Muscle layer of colon (tissue), 2 donors: ENCODE data around the gene SULT2B1.

ENCODE experiments used
- H3K27ac ChIP-seq: one replicate; pipeline ENCODE4 v1.7.0; 2013; ENCODE audit warnings: low read depth, mild to moderate bottlenecking, low read length, moderate library complexity
- H3K27me3 ChIP-seq, 2 donors: one replicate each; pipeline ENCODE4 v1.7.0; 2013; ENCODE audit warnings: low read length in 2 of 2, mild to moderate bottlenecking in 2 of 2; ENCODE audit not compliant: insufficient read depth in 2 of 2, control insufficient read depth in 1 of 2
- H3K36me3 ChIP-seq: one replicate; pipeline ENCODE4 v1.7.0; 2013; ENCODE audit warnings: mild to moderate bottlenecking, low read length; ENCODE audit not compliant: insufficient read depth
- H3K4me1 ChIP-seq: one replicate; pipeline ENCODE4 v1.7.0; 2013; ENCODE audit warnings: mild to moderate bottlenecking, low read length; ENCODE audit not compliant: insufficient read depth
- H3K4me3 ChIP-seq, 2 donors: one replicate each; pipeline ENCODE4 v1.7.0; 2013; ENCODE audit warnings: low read length in 2 of 2, low read depth in 1 of 2, mild to moderate bottlenecking in 1 of 2, moderate library complexity in 1 of 2
- H3K9ac ChIP-seq: one replicate; pipeline ENCODE4 v1.7.0; 2013; ENCODE audit warnings: low read length
- H3K9me3 ChIP-seq: one replicate; pipeline ENCODE4 v1.7.0; 2013; ENCODE audit warnings: mild to moderate bottlenecking, low read length
- donor health status: abdominal sarcoma.
- donor health status: Adenocarcinoma of cecum.

The SULT2B1 gene

GRCh38 chr19:48549380-48549779 is 2.6 kb upstream of the SULT2B1 start:
- peaks cover 0 to 9% of the 10 kb centered on the region in 2 donors for H3K27me3 ChIP-seq
- H3K27ac ChIP-seq: no peak overlapping the region
- H3K36me3 ChIP-seq: no peaks in the 10 kb centered on the region
- H3K9ac ChIP-seq: no peak overlapping the region
- no peaks in the 10 kb centered on the region for H3K9me3 ChIP-seq
- H3K4me1 ChIP-seq: no peaks in the 10 kb centered on the region
- no peak overlapping the region for H3K4me3 ChIP-seq

DNA sequence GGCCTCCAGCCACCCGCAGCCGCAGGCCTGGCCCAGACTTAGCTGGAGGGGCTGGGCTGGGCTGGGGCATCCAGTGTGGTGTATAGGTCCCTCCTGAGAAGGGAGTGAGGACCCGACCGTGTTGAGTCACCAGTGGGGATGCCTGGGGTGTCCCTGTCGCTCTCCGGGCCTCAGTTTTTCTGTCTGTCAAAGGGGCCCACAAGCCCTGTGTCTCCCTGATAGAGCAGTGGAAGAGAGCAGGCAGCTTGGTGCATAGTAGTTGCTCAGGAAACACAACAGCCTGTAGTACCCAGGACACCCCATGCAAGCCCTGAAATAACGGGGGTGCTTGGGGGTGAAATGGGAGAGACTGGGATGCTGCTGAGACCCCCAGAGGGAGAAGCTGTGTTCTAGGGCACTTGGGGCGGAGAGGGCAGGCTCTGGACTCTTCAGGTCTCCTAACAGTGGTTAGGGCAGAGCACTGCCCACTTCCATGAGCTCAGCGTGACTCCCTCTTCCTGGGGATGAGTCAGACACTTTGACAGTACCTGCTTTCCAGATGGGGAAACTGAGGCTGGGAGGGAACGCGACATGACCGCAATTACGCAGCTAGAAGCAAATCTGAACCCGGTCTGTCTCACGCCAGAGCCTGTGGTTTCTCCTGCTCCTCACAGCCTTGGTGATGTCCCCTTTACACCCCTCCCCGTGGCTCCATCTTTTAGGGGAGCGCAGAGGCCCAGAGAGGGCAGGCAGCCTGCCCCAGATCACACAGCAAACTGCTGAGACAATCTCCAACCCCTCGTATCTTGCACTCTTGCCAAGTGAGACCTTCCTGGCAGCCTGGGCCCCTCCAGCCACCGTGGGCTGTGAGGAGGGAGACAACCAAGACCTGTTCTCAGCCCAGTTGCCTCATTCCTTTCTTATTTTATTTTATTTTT is 692 bp downstream of the SULT2B1 start:
- Histone ChIP-seq H3K4me3 (no peak overlapping the region), H3K27me3 (no peaks in the 10 kb centered on the region), H3K9ac (no peak overlapping the region), H3K9me3 (no peaks in the 10 kb centered on the region), H3K36me3 (no peaks in the 10 kb centered on the region), H3K27ac (no peak overlapping the region), H3K4me1 (no peaks in the 10 kb centered on the region)

DNA sequence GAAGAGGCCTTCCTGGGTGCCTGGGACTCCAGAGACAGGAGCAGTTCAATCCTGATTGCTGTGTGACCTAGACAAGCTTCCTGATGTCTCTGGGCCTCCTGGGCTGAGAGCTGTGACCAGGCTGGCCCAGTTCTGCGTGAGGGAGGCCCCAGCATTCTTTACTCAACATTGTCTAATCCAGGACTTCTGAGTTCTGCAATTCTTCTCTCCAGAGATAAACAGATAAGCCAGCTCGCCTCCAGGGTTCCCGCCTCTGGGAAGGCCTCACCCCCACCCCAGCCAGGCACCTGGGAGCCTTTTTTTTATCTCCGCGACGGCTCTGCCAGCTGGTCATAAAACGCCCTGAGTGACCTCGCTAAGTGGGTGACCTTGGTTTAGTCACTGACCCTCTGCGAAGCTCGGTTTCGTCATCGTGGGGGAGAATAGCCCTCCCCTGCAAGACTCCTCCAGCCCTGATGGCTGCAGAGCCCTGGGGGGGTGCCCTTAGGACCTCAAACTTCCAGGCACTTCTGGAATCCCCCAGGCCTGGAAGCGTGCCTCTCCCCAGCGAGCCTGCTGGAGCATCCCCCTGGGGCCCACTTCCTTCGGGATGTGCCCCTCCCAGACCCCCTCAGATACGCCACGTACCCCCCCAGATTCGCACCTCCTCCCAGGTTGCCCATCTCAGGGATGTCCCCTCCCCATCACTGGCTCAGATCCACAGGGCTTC is 1.9 kb downstream of the SULT2B1 start:
- Histone ChIP-seq H3K27ac (no peak overlapping the region), H3K36me3 (no peaks in the 10 kb centered on the region), H3K4me3 (no peak overlapping the region), H3K9me3 (no peaks in the 10 kb centered on the region), H3K9ac (no peak overlapping the region), H3K27me3 (no peaks in the 10 kb centered on the region), H3K4me1 (no peaks in the 10 kb centered on the region)

GRCh38 chr19:48554385-48555091 is 2.6 kb downstream of the SULT2B1 start:
- no peaks in the 10 kb centered on the region for H3K36me3 ChIP-seq
- no peaks in the 10 kb centered on the region for H3K4me1 ChIP-seq
- H3K4me3 ChIP-seq: no peak overlapping the region
- no peak overlapping the region for H3K9ac ChIP-seq
- H3K27me3 ChIP-seq: peaks cover 0 to 2% of the 10 kb centered on the region in 2 donors
- no peak overlapping the region for H3K27ac ChIP-seq
- no peaks in the 10 kb centered on the region for H3K9me3 ChIP-seq

DNA sequence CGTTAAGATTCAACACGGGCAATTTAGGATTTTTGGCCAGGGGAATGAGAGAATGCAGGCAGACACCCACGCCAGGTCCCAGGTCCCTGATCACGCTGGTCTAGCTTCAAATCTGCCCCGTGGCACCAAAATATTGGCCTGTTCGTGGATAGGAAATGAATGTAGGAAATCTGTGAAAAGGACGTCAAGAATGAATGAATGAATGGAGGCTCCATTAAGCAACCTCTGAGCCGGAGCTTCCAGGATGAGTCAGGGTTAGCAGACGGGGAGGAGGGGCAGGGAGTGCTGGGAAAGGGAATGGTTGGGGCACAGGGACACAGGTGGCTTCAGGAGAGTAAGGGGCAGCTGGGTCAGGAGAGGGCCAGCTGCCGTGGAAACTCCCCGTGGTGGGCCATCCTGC is 4.2 kb downstream of the SULT2B1 start:
- Histone ChIP-seq H3K9ac (no peak overlapping the region), H3K27me3 (peaks cover 0 to 5% of the 10 kb centered on the region in 2 donors), H3K4me3 (no peak overlapping the region), H3K27ac (no peak overlapping the region), H3K36me3 (no peaks in the 10 kb centered on the region), H3K9me3 (no peaks in the 10 kb centered on the region), H3K4me1 (no peaks in the 10 kb centered on the region)

DNA sequence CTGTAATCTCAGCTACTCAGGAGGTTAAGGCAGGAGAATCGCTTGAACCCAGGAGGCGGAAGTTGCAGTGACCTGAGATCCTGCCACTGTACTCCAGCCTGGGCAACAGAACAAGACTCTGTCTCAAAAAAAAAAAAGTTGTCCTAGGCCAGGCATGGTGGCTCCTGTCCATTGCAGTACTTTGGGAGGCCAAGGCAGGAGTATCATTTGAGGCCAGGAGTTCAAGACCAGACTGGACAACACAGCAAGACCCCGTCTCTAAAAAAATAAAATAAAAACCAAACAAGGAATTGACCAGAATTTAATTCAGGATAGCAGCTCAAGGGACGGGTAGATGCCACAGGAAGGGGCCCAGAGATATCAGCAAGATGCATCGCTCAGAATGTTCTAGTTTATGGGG is 4.9 kb downstream of the SULT2B1 start:
- no peak overlapping the region for H3K4me3 ChIP-seq
- no peak overlapping the region for H3K9ac ChIP-seq
- no peak overlapping the region for H3K27ac ChIP-seq
- no peaks in the 10 kb centered on the region for H3K36me3 ChIP-seq
- H3K27me3 ChIP-seq: peaks cover 0 to 5% of the 10 kb centered on the region in 2 donors
- no peaks in the 10 kb centered on the region for H3K9me3 ChIP-seq
- H3K4me1 ChIP-seq: no peaks in the 10 kb centered on the region

- Histone ChIP-seq H3K9ac (no peak overlapping the region), H3K27ac (no peak overlapping the region), H3K4me1 (no peaks in the 10 kb centered on the region), H3K36me3 (no peaks in the 10 kb centered on the region), H3K27me3 (peaks cover 0 to 5% of the 10 kb centered on the region in 2 donors), H3K4me3 (no peak overlapping the region), H3K9me3 (no peaks in the 10 kb centered on the region)
Observed at GRCh38 chr19:48558018-48558684, 6.2 kb downstream of the SULT2B1 start.

DNA sequence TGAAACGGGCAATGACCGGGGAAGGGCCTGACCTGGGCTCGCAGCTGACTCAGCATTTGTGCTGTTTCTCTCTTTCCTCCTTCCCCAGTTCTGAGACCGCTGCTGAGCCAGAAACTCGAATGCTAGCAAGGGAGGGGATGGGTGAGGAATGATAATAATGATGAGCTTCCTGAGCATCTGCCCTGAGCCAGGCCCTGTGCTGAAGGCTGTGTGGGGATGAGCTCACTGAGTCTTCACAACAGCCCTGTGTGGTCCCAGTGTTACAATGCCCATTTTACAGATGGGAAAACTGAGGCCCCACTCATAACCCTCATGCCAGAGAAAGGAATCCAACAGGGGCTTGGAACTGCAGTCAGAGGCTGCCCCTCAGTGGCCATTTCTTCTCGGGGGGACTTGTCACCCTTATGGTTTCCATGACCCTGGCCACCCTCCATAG is 8.1 kb downstream of the SULT2B1 start:
- Histone ChIP-seq H3K9me3 (no peaks in the 10 kb centered on the region), H3K27ac (no peak overlapping the region), H3K4me1 (no peaks in the 10 kb centered on the region), H3K9ac (no peak overlapping the region), H3K4me3 (no peak overlapping the region), H3K36me3 (no peaks in the 10 kb centered on the region), H3K27me3 (peaks cover 0 to 5% of the 10 kb centered on the region in 2 donors)

GRCh38 chr19:48561412-48561811 is 9.4 kb downstream of the SULT2B1 start:
- Histone ChIP-seq H3K9me3 (no peaks in the 10 kb centered on the region), H3K27ac (no peak overlapping the region), H3K9ac (no peak overlapping the region), H3K27me3 (peaks cover 0 to 5% of the 10 kb centered on the region in 2 donors), H3K4me3 (no peak overlapping the region), H3K4me1 (no peaks in the 10 kb centered on the region), H3K36me3 (no peaks in the 10 kb centered on the region)

GRCh38 chr19:48565090-48565489 is 13.1 kb downstream of the SULT2B1 start:
- Histone ChIP-seq H3K27me3 (no peaks in the 10 kb centered on the region), H3K36me3 (no peaks in the 10 kb centered on the region), H3K4me3 (no peak overlapping the region), H3K9ac (no peak overlapping the region), H3K4me1 (peaks cover 10% of the 10 kb centered on the region), H3K27ac (no peak overlapping the region), H3K9me3 (no peaks in the 10 kb centered on the region)
